ENCODE results near the gene BSG.
"Not testable (repeated sequence)": the region's sequence is repeated elsewhere in the genome, so short reads cannot be mapped to it uniquely, and the experiment has no call there.

BSG gene

GRCh38 chr19:601310-601709 is 28.9 kb downstream of the BSG start:
- FAIRE-seq: no peak
- no peak for DNase-seq (ENCODE audit: insufficient read length, low spot score)
- TF ChIP-seq TAF1 (IDR thresholded peaks at IDR 0.05; ENCODE audit: low read depth, low read length) (no peak), POLR2A (IDR thresholded peaks at IDR 0.05; ENCODE audit: low read depth, low read length) (no peak), POLR2AphosphoS5 (IDR thresholded peaks at IDR 0.05; ENCODE audit: low read depth, low read length) (no peak), PAX5 (IDR thresholded peaks at IDR 0.05; ENCODE audit: insufficient read depth, low read length, severe bottlenecking) (no peak), POU2F2 (IDR thresholded peaks at IDR 0.05; ENCODE audit: low read depth, low read length) (no peak), SPI1 (IDR thresholded peaks at IDR 0.05; ENCODE audit: low read depth, low read length) (no peak)

- FAIRE-seq (no peak), DNase-seq (ENCODE audit: insufficient read length, low spot score) (no peak)
- TF ChIP-seq TAF1 (IDR thresholded peaks at IDR 0.05; ENCODE audit: low read depth, low read length) (no peak), PAX5 (IDR thresholded peaks at IDR 0.05; ENCODE audit: insufficient read depth, low read length, severe bottlenecking) (no peak), POLR2AphosphoS5 (IDR thresholded peaks at IDR 0.05; ENCODE audit: low read depth, low read length) (no peak), POU2F2 (IDR thresholded peaks at IDR 0.05; ENCODE audit: low read depth, low read length) (no peak), SPI1 (IDR thresholded peaks at IDR 0.05; ENCODE audit: low read depth, low read length) (no peak), POLR2A (IDR thresholded peaks at IDR 0.05; ENCODE audit: low read depth, low read length) (no peak)
Measured at GRCh38 chr19:601790-602189, 29.4 kb downstream of the BSG start.

- no peak for FAIRE-seq
- DNase-seq (ENCODE audit: insufficient read length, low spot score): no peak
- no peak for TF ChIP-seq POLR2A (IDR thresholded peaks at IDR 0.05; ENCODE audit: low read depth, low read length)
- TF ChIP-seq POLR2AphosphoS5 (IDR thresholded peaks at IDR 0.05; ENCODE audit: low read depth, low read length): no peak
- no peak for TF ChIP-seq PAX5 (IDR thresholded peaks at IDR 0.05; ENCODE audit: insufficient read depth, low read length, severe bottlenecking)
- no peak for TF ChIP-seq TAF1 (IDR thresholded peaks at IDR 0.05; ENCODE audit: low read depth, low read length)
- TF ChIP-seq SPI1 (IDR thresholded peaks at IDR 0.05; ENCODE audit: low read depth, low read length): no peak
- TF ChIP-seq POU2F2 (IDR thresholded peaks at IDR 0.05; ENCODE audit: low read depth, low read length): no peak
Measured at GRCh38 chr19:602391-603301, 30.2 kb downstream of the BSG start.

- not testable (repeated sequence) for FAIRE-seq; DNase-seq (ENCODE audit: insufficient read length, low spot score)
Measured at GRCh38 chr19:603302-603639, 30.9 kb downstream of the BSG start.

GRCh38 chr19:603779-604178 is 31.4 kb downstream of the BSG start:
- DNase-seq (ENCODE audit: insufficient read length, low spot score): not testable (repeated sequence)
- FAIRE-seq: peak; percentile 38

- FAIRE-seq (peak; percentile 81), DNase-seq (ENCODE audit: insufficient read length, low spot score) (peak; percentile 66)
- TF ChIP-seq POU2F2 (IDR thresholded peaks at IDR 0.05; ENCODE audit: low read depth, low read length): no peak
- no peak for TF ChIP-seq POLR2AphosphoS5 (IDR thresholded peaks at IDR 0.05; ENCODE audit: low read depth, low read length)
- TF ChIP-seq TAF1 (IDR thresholded peaks at IDR 0.05; ENCODE audit: low read depth, low read length): no peak
- TF ChIP-seq SPI1 (IDR thresholded peaks at IDR 0.05; ENCODE audit: low read depth, low read length): no peak
- no peak for TF ChIP-seq POLR2A (IDR thresholded peaks at IDR 0.05; ENCODE audit: low read depth, low read length)
- TF ChIP-seq PAX5 (IDR thresholded peaks at IDR 0.05; ENCODE audit: insufficient read depth, low read length, severe bottlenecking): no peak
Measured at GRCh38 chr19:604355-604754, 32.0 kb downstream of the BSG start.

- not testable (repeated sequence) for FAIRE-seq
Measured at GRCh38 chr19:605061-605971, 32.9 kb downstream of the BSG start.

GRCh38 chr19:607301-608154 is 35.1 kb downstream of the BSG start:
- DNase-seq (ENCODE audit: insufficient read length, low spot score): no peak
- TF ChIP-seq TAF1 (IDR thresholded peaks at IDR 0.05; ENCODE audit: low read depth, low read length) (no peak), PAX5 (IDR thresholded peaks at IDR 0.05; ENCODE audit: insufficient read depth, low read length, severe bottlenecking) (no peak), POLR2AphosphoS5 (IDR thresholded peaks at IDR 0.05; ENCODE audit: low read depth, low read length) (no peak), POU2F2 (IDR thresholded peaks at IDR 0.05; ENCODE audit: low read depth, low read length) (no peak), POLR2A (IDR thresholded peaks at IDR 0.05; ENCODE audit: low read depth, low read length) (no peak), SPI1 (IDR thresholded peaks at IDR 0.05; ENCODE audit: low read depth, low read length) (no peak)
- FAIRE-seq: no peak

More at GRCh38 chr19:605061-605971, 32.9 kb downstream of the BSG start:
- not testable (repeated sequence) for DNase-seq (ENCODE audit: insufficient read length, low spot score)

GRCh38 chr19:608155-609003 is 36.0 kb downstream of the BSG start:
- FAIRE-seq (no peak), DNase-seq (ENCODE audit: insufficient read length, low spot score) (no peak)
- TF ChIP-seq POLR2AphosphoS5 (IDR thresholded peaks at IDR 0.05; ENCODE audit: low read depth, low read length): no peak
- no peak for TF ChIP-seq POU2F2 (IDR thresholded peaks at IDR 0.05; ENCODE audit: low read depth, low read length)
- no peak for TF ChIP-seq SPI1 (IDR thresholded peaks at IDR 0.05; ENCODE audit: low read depth, low read length)
- TF ChIP-seq TAF1 (IDR thresholded peaks at IDR 0.05; ENCODE audit: low read depth, low read length): no peak
- no peak for TF ChIP-seq PAX5 (IDR thresholded peaks at IDR 0.05; ENCODE audit: insufficient read depth, low read length, severe bottlenecking)
- no peak for TF ChIP-seq POLR2A (IDR thresholded peaks at IDR 0.05; ENCODE audit: low read depth, low read length)

Measured in GM12891 (cell line).